NCI-H2081 treated with DMSO at 0.1 percent for 48 hours (cell line): ENCODE results near the gene RNF150.

Experiments used
- DNase-seq: peaks from one replicate; lab custom pipeline; 2025; lab: John Stamatoyannopoulos, UW

Gene RNF150

DNA sequence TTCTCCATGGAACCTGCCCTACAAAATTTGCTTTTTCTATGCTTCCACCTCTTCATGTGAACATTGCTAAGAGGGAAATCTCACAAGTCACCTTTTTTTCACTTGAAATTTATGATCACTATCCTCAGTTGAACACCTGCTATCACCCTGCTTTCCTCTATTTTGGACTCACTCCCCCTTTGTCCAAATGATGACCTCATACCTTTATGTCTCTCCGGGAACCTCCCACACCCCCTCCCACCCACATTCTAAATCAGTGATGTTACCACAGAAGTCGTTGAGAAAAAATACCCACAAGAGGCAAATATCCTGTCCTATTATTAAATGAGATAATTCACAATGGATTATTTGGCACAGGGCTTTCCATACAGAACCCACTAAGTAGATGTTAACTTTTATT lies 156.5 kb downstream of the RNF150 start:
- DNase-seq = no peak

DNA sequence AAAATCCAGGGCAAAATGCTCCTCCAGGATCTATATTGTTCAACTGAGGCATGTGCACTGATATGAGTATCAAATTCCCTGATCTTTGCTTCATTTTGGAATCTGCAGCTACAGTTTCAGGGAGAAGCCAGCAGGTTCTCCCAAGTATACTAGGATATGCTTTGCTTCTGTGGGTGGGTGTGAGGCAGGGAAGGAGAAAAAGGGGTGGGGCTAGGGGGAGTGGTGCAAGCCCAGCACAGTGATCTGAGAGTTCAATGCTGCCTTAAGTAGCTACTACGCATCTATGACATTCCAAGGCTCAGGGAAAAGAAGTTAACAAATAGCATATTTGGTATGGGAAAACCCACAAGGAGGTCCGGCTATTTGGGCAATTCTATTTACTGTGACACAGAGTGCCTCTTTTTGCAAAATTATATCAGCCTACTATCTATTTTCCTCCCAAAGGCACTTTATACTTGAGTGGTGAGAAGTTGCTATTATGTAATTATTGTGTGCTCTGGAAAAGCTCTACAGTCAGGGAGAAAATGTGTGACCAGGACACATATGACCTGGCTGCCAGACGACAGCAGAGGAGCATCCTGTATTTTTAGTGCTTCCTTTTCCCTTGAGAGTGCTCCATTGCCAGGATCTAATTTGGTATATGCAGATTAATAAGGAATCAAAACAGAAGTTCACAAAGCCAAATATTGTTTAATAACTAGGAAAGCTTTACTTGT lies 162.0 kb downstream of the RNF150 start:
- DNase-seq = no peak

- DNase-seq = no peak
Measured at GRCh38 chr4:140969296-140969695, 164.0 kb downstream of the RNF150 start.

DNA sequence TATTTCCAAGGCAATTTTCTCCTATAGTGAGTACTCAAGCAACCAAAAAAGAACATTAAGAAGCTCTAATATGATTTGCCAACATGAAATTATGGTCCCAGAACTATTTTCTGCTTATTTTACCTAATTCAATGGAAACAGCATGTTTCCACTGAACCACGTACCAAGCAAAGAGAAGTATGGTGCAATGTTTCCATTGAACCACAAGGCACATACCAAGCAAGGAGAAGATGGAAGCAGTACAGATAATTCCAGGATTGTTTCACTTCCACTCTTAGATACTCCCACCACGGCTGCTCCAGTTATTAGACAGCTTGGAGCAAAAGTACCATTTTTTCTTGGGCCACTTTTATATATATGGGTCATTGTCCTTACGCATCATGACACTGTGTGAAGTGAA lies 164.9 kb downstream of the RNF150 start:
- DNase-seq = no peak

- no peak for DNase-seq
Measured at GRCh38 chr4:140963883-140964282, 169.4 kb downstream of the RNF150 start.

DNA sequence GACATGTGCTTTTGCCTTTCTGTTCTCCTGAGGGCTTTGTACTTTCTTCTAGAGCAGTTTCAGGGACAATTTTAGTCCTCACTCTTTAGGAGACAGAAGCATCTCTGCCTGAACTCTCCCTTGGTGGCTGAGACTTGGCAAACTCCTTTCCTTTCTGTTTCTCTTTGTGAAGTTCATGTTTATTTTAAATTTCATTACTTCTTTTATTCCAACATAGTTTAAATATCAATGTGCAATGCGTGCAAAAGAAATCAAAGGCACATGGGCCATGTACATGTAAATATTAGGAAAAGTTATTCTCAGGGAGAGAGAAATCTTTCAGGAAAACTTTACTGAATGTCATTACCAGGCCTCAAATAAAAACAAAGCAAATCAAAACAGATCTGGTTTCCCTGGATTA lies 177.6 kb downstream of the RNF150 start:
- no peak for DNase-seq

DNA sequence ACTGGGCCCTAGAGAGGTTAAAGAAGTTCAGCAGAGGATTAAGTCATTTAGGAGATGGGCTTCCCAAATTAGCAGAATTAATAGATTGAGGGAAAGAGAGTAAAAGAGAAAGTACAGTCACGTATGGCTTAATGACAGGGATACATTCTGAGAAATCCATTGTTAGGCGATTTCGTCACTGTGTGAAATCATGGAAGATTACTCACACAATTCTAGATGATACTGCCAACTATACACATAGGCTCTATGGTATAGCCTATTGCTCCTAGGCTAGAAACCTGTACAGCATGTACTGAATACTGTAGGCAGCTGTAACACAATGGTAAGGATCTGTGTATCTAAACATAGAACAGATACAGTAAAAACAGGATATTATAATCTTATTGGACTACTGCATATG lies 180.6 kb downstream of the RNF150 start:
- no peak for DNase-seq

GRCh38 chr4:140947506-140947905 lies 185.8 kb downstream of the RNF150 start:
- no peak for DNase-seq

DNA sequence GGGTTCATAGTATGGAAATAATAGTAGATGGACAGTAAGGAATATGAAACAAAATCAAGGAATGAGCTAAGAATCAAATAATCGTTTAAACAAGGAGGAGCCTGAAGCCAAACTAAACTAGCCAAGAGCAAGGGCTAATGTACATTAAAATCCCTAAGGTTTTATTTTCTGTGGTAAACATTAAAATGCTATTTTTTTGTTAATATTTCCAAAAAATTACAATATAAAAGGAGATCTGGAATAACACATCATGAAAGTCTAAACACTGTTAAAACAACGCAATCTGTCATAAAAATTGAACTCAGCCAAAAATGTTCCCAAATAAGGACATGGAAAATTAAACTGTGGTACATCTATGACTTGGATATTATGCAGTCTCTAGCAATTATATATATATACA lies 188.2 kb downstream of the RNF150 start:
- DNase-seq = no peak

- DNase-seq = no peak
Measured at GRCh38 chr4:140944572-140944971, 188.7 kb downstream of the RNF150 start.

DNA sequence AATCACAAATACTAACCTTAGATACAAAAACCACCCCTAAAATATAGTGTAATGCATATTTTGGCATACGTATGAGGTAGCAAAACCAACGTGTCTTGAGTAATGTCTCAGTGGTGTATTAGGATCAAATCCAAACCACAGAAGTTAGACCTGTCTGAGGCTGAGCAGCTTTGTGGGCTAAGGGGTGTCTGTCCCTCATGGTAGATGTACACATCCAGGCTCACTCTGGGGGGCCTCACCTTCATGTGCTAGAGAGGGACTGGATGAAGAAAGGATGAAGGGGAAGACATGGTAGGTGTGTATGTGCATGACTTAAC lies 189.1 kb downstream of the RNF150 start:
- DNase-seq = no peak

GRCh38 chr4:140943486-140944198 lies 189.6 kb downstream of the RNF150 start:
- no peak for DNase-seq

DNA sequence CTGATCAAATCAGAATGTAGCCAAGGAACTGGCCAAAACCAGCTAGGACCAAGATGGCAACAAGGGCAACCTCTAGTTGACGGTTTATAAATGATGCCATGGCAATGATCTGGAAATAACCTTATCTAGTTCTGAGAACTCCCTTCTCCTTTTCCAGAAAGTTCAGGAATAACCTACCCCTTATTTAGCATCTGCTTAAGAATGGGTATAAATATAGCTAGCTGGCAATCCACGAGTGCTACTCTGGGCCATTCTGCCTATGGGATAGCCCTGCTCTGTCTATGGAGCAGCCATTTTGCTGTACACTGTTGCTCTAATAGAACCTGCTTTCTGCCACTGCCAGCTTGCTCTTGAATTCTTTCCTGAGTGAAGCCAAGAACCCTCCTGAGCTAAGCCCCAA lies 192.7 kb downstream of the RNF150 start:
- DNase-seq = no peak

GRCh38 chr4:140937866-140938265 lies 195.4 kb downstream of the RNF150 start:
- no peak for DNase-seq

- peak; percentile 1 for DNase-seq
Measured at GRCh38 chr4:140935254-140935653, 198.0 kb downstream of the RNF150 start.

DNA sequence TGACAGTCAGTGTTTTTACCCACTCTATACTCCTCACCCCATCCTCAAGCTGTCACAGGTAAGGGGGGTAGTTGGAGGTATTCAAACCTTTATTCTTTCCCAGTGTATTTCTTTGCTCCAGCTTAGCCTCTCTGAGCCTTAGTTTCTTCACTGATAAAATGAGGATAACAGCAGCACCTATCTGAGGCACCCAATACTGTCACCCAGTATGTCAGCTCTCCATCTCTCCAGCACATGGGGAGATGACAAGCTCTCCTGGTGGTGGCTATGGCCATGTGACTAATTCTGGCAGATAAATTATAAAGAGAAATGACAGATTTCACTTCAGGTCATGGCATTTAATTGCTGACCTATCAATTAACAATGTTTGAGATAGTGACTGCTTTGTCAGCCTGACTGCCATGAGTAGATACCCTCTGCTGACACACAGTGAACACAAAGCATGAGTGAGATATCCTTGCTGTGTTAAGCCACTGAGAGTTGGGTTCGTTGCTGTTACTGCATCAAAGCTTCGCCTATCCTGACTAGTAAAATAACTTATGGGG lies 200.7 kb downstream of the RNF150 start:
- DNase-seq = no peak

DNA sequence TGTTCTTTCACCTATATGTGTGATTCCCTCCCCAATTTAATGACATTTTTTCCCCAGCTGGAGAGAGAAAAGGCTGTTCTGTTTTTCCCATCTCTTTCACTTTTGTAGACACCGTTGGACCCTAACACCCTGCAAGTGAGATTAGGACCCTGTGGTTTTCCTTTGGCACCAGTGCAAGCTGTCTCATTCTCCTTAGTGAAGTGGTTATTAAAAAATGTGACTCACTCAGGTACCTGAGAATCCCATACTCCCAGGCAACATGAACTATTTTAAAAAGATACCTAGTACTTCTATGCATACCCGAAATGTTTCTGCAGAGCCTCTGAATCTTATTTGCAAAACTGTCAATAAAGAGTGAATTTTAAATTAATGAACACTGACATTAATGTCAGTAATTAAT lies 201.4 kb downstream of the RNF150 start:
- no peak for DNase-seq

GRCh38 chr4:140930557-140930956 lies 202.7 kb downstream of the RNF150 start:
- no peak for DNase-seq

DNA sequence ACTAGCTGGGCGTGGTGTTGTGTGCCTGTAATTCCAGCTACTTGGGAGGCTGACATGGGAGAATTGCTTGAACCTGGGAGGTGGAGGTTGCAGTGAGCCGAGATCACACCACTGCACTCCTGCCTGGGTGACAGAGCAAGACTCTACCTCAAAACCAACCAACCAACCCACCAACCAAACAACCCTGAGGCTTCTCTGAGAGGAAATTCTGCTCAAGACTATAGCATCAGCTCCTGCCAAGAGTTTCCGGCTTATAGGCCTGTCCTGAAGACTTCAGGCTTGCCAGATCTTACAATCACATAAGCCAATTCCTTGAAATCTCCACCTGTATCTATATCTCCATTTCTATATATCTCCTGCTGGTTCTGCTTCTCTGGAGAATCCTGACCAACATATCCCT lies 203.3 kb downstream of the RNF150 start:
- no peak for DNase-seq

- no peak for DNase-seq
Measured at GRCh38 chr4:140928880-140929279, 204.4 kb downstream of the RNF150 start.

GRCh38 chr4:140926672-140927071 lies 206.6 kb downstream of the RNF150 start:
- no peak for DNase-seq

DNA sequence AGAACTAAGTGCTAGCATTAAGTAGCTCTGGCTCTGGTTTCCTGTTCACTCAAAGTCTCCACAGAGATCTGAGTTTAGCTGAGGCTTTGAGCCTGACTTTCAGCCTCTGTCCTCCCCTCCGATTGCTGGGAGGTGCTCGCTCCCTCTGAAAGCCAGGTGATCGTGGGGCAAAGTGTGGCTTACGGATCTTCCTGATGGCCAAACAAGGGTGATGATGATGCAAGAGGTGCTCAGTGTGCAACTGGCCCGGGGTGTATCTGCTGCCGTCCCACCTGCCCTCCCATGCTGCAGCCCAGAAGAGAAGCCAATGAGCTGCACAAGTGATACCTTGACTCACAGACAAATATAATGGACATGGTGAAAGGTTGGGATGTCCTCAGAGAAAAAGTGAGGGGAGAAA lies 207.9 kb downstream of the RNF150 start:
- DNase-seq = no peak

GRCh38 chr4:140924761-140925392 lies 208.4 kb downstream of the RNF150 start:
- no peak for DNase-seq
